ENCODE results near the gene USP34. TPM values are rescaled to one million over a fixed set of nuclear protein-coding genes. Genes with fewer than 3 reads are reported as not detected.

Gene USP34
- total and polyA plus RNA-seq, 2 of the 8 experiments (the other 6 are each of a cell fraction or from before 2014, with no cell fraction given), result 56.7 to 91.7 TPM

GRCh38 chr2:61520261-61520660 lies 49.4 kb upstream of the USP34 start:
- no peak overlapping the region for H2BK20ac ChIP-seq (ENCODE audit: low read length)
- H3K79me1 ChIP-seq (ENCODE audit: low read depth, low read length), result peaks cover 12% of the 10 kb centered on the region
- H3K4me2 ChIP-seq (ENCODE audit: insufficient read depth in 1 of 2, low read depth in 2 of 2, low read length in 2 of 2), result no peak overlapping the region
- POLR2A ChIA-PET (ENCODE audit: partially characterized antibody), result interaction anchor here (0.6 to 0.8 kb wide), 2 partner anchors 36 to 157 kb away, joined by 3 read pairs; no protein-coding TSS in a partner anchor
- H2AK5ac ChIP-seq (ENCODE audit: low read depth, low read length), result no peak overlapping the region
- CTCF ChIA-PET (ENCODE audit: partially characterized antibody), result no interaction called here
- H3K9me3 ChIP-seq (ENCODE audit: insufficient read depth in 2 of 2, low read depth in 1 of 2, low read length in 1 of 2), result no peaks in the 10 kb centered on the region
- H2AFZ ChIP-seq (ENCODE audit: low read length), result no peak overlapping the region
- no peak overlapping the region for H3K14ac ChIP-seq (ENCODE audit: insufficient read length)
- no peak overlapping the region for H3K4ac ChIP-seq (replicated peaks; ENCODE audit: insufficient read length, low read depth, low read length)
- DNase-seq (ENCODE audit: low read depth in 1 of 2, low spot score in 2 of 2) (no peak), FAIRE-seq (no peak)
- peaks cover 18 to 99% of the 10 kb centered on the region in 2 experiments for H3K79me2 ChIP-seq (ENCODE audit: control insufficient read depth in 1 of 2, insufficient read depth in 2 of 2, low read length in 2 of 2)
- H3K23ac ChIP-seq (ENCODE audit: insufficient read length), result no peak overlapping the region
- no peaks in the 10 kb centered on the region for H3K4me1 ChIP-seq (replicated peaks in 1 of 4; ENCODE audit: control insufficient read depth in 3 of 4, insufficient read depth in 4 of 4, low read length in 3 of 4)
- 95% methylated on average over 3 of the region's 3 CpGs; no CpG with 5 or more reads in 1 of the 2 experiments for WGBS, 2 experiments (ENCODE audit: extremely low coverage in 1 of 2, insufficient coverage in 1 of 2, insufficient read length in 1 of 2, insufficient replicate concordance in 2 of 2, low coverage in 1 of 2, low lambda C conversion rate in 2 of 2, missing lambda C conversion rate in 1 of 2)
- H4K91ac ChIP-seq (replicated peaks; ENCODE audit: insufficient read length, low read length), result no peak overlapping the region
- H3K18ac ChIP-seq (ENCODE audit: extremely low read depth, low read length), result no peak overlapping the region
- no peak overlapping the region for H3K56ac ChIP-seq (replicated peaks; ENCODE audit: insufficient read length, low read depth, low read length)
- H4K20me1 ChIP-seq (replicated peaks in 1 of 2; ENCODE audit: control insufficient read depth in 1 of 2, insufficient read depth in 2 of 2, low read length in 2 of 2), result peaks cover 18 to 22% of the 10 kb centered on the region in 2 experiments
- H3K27ac ChIP-seq (ENCODE audit: low read depth, low read length), result no peak overlapping the region
- no peaks in the 10 kb centered on the region for H3K27me3 ChIP-seq (replicated peaks in 1 of 4; ENCODE audit: control insufficient read depth in 3 of 4, extremely low read depth in 1 of 4, insufficient read depth in 3 of 4, low read length in 3 of 4)
- H4K8ac ChIP-seq (ENCODE audit: extremely low read depth, insufficient read depth, low read length), result no peak overlapping the region
- H2BK5ac ChIP-seq (ENCODE audit: low read depth, low read length), result no peak overlapping the region
- no peak overlapping the region for H2BK15ac ChIP-seq (ENCODE audit: low read length)
- H2BK120ac ChIP-seq (replicated peaks; ENCODE audit: low read depth, low read length), result no peak overlapping the region
- H3K9ac ChIP-seq (replicated peaks in 1 of 4; ENCODE audit: extremely low read depth in 1 of 4, low read depth in 3 of 4, low read length in 3 of 4), result no peak overlapping the region
- H4K5ac ChIP-seq (ENCODE audit: insufficient read length, low read depth, low read length), result no peak overlapping the region
- no peak overlapping the region for H3K4me3 ChIP-seq (ENCODE audit: extremely low read depth in 1 of 4, insufficient read depth in 2 of 4, low read depth in 3 of 4, low read length in 4 of 4)
- peaks cover 4 to 96% (median 44%) of the 10 kb centered on the region in 4 experiments; a peak in 7 of 8 replicates for H3K36me3 ChIP-seq (ENCODE audit: control insufficient read depth in 2 of 4, insufficient read depth in 4 of 4, low read length in 3 of 4)
- H3K23me2 ChIP-seq (ENCODE audit: low read depth, low read length), result no peaks in the 10 kb centered on the region
- H2BK12ac ChIP-seq (ENCODE audit: low read depth, low read length), result no peak overlapping the region
- no peak for TF ChIP-seq SUZ12 (IDR thresholded peaks at IDR 0.05; ENCODE audit: low read length)
- TF ChIP-seq NANOG (IDR thresholded peaks at IDR 0.05; ENCODE audit: insufficient read depth, low read depth, low read length, poor library complexity, severe bottlenecking), result no peak
- no peak for TF ChIP-seq SIX5 (IDR thresholded peaks at IDR 0.05; ENCODE audit: low read depth, low read length)
- TF ChIP-seq EGR1 (IDR thresholded peaks at IDR 0.05; ENCODE audit: borderline replicate concordance, low read depth, low read length), result no peak
- TF ChIP-seq GABPA (IDR thresholded peaks at IDR 0.05; ENCODE audit: borderline replicate concordance, insufficient read depth, low read length), result no peak
- no peak for TF ChIP-seq KDM5A (IDR thresholded peaks at IDR 0.05; ENCODE audit: low read length)
- no peak for TF ChIP-seq ASH2L (IDR thresholded peaks at IDR 0.05; ENCODE audit: low read length)
- no peak for TF ChIP-seq RBBP5 (IDR thresholded peaks at IDR 0.05; ENCODE audit: borderline replicate concordance, low read depth, low read length)
- no peak for TF ChIP-seq HDAC6 (IDR thresholded peaks at IDR 0.05; ENCODE audit: low read depth, low read length)
- no peak for TF ChIP-seq MAX (IDR thresholded peaks at IDR 0.05)
- TF ChIP-seq EP300 (IDR thresholded peaks at IDR 0.05; ENCODE audit: borderline replicate concordance in 1 of 2, low read depth in 2 of 2, low read length in 2 of 2), result no peak
- no peak for TF ChIP-seq RFX5 (IDR thresholded peaks at IDR 0.05; ENCODE audit: borderline replicate concordance, low read depth, low read length)
- no peak for TF ChIP-seq CBX5 (IDR thresholded peaks at IDR 0.05; ENCODE audit: low read depth, low read length)
- no peak for TF ChIP-seq TCF12 (IDR thresholded peaks at IDR 0.05; ENCODE audit: low read depth, low read length)

Measured in H1 (cell line).